PC-9 (cell line): ENCODE measurements around the gene CAMTA1.

ENCODE experiments used
- EZH2 ChIP-seq: fragments of 200-600 bp; sonication (generic); IDR thresholded peaks from 2 replicates; pipeline ENCODE4 v1.8.0; 2017; ENCODE audit warnings: antibody characterized with exemption, low read depth
- TF ChIP-seq, protein P1 (sequence below): fragments of 200-600 bp; sonication (generic); conservative IDR thresholded peaks from 2 replicates; pipeline ENCODE4 v1.6.1; 2017; ENCODE audit warnings: mixed run types, antibody characterized with exemption, mild to moderate bottlenecking, moderate library complexity

DNA sequence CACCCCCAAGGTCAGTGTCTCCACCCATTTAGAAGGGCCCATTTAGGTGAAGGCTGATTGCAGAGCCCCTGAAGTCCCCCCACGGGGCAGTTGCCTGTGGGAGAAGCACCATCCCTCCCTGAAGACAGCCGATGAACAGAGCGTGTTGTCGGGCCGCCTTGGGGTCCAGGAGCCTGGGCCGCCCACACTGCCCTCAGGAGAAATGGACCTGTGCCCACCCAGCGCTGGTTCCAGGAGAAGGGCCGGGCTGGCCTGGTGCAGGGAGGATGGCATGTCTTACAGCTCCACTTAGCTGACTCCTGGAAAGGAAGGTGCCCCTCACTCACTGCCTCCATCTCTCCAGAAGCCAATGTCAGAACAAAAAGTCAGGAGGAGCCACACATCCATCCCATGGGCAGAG lies 733.2 kb downstream of the CAMTA1 start:
- no peak for TF ChIP-seq EZH2
- TF ChIP-seq, protein P1, sequence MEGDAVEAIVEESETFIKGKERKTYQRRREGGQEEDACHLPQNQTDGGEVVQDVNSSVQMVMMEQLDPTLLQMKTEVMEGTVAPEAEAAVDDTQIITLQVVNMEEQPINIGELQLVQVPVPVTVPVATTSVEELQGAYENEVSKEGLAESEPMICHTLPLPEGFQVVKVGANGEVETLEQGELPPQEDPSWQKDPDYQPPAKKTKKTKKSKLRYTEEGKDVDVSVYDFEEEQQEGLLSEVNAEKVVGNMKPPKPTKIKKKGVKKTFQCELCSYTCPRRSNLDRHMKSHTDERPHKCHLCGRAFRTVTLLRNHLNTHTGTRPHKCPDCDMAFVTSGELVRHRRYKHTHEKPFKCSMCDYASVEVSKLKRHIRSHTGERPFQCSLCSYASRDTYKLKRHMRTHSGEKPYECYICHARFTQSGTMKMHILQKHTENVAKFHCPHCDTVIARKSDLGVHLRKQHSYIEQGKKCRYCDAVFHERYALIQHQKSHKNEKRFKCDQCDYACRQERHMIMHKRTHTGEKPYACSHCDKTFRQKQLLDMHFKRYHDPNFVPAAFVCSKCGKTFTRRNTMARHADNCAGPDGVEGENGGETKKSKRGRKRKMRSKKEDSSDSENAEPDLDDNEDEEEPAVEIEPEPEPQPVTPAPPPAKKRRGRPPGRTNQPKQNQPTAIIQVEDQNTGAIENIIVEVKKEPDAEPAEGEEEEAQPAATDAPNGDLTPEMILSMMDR = no peak
